ENCODE measurements around the gene ERBIN.
"Not testable (repeated sequence)": the region's sequence is repeated elsewhere in the genome, so short reads cannot be mapped to it uniquely, and the experiment has no call there.

Gene ERBIN

DNA sequence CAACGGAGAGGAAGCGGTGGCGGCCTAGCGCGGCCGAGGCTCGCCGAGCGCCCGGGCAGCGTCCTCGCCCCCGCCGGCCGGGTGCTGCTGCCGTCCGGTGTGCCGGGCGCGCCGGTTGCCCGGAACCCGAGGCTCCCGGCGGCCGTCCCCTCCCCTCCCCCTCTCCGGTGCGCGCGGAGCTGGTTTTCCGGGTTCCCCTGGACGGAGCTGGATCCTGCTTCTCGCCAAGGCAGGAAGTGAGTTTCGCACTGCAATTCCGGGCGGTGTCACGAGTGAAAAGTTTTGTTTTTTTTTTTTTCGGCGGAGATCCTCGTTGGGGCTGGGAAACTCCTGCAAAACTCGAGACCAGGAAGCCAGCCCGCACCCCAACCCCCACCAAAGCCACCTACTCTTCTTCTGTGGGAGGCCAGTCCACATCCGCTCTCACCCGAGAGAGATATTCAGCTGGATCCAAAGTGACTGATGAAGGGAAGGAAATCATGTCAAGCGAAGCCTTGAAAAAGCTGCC, at the start of gene ERBIN:
TSS of gene ERBIN (plus strand) at position 300 of the 508 bp plus-strand sequence. CDS start 66,144 bp downstream, outside the sequence.
- DNase-seq = peak; percentile 20 to 84 (median 69)
- intact Hi-C loops (cut with DNase I) = no loop called here

DNA sequence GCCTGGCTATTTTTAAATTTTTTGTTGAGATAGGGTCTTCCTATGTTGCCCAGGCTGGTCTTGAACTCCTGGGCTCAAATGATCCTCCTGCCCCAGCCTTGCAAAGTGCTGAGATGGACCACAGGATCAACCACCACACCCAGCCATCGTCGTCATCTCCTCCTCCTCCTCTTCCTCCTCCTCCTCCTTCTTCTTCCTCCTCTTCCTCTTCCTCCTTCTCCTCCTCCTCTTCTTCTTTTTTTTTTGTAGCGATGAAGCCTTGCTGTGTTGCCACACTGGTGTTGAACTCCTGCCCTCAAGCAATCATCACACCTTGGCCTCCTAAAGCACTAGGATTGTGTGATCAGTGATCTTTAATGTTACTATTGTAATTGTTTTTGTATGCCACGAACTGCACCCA, 49.4 kb upstream of the ERBIN start:
- intact Hi-C loops (cut with DNase I) = no loop called here
- DNase-seq = no peak

DNA sequence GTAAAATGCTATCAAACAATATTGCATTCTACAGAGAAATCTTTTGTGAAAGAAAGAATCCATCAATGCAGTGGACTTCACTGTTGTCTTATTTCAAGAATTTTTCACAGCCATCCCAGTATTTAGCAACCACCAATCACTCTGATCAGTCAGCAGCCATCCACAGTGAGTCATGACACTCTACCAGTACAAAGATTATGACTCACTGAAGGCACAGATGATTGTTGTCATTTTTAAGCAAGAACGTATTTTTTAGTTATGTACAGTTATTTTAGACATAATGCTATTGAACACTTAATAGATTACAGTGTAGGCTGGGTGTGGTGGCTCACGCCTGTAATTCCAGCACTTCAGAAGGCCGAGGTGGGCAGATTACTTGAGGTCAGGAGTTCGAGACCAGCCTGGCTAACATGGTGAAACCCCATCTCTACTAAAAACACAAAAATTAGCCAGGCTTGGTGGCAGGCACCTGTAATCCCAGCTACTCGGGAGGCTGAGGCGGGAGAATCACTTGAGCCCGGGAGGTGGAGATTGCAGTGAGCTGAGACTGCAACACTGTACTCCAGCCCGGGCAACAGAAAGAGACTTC, 46.6 kb upstream of the ERBIN start:
- intact Hi-C loops (cut with DNase I) = not testable (repeated sequence)
- DNase-seq = peak in 9 of 42 donors; percentile 14 to 69 (median 24)

DNA sequence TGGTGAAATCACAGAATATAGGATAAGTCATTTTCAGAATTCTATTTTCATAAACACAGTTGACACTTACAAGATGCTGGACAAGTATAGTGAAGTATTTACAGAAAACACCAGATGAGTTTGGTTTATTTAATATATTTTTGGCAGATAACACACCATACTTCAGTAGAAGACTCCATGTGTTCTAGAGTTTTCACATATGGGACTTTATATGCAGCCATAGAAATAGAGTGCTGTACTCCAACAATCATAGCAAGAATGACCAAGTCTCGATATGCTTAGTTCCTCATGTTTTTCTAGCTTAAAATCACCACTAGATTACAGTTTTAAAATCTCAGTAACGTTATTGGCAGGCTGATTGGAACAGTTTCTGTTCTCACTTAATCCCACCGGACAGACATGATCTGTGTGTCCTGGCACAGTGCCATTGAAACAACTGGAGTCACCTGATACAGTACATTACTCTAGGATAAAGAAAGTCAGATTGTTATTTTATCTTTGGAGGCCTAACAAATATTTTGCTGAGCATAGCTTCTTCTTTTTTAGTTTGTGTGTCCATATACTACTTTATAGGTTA, 45.8 kb upstream of the ERBIN start:
- no peak for DNase-seq
- intact Hi-C loops (cut with DNase I) = no loop called here

- intact Hi-C loops (cut with DNase I) = no loop called here
- no peak for DNase-seq
Measured at GRCh38 chr5:65882278-65882677, 44.1 kb upstream of the ERBIN start.

GRCh38 chr5:65883461-65883860, 42.9 kb upstream of the ERBIN start:
- intact Hi-C loops (cut with DNase I) = no loop called here
- peak in 2 of 42 donors; percentile 19 to 56 for DNase-seq

DNA sequence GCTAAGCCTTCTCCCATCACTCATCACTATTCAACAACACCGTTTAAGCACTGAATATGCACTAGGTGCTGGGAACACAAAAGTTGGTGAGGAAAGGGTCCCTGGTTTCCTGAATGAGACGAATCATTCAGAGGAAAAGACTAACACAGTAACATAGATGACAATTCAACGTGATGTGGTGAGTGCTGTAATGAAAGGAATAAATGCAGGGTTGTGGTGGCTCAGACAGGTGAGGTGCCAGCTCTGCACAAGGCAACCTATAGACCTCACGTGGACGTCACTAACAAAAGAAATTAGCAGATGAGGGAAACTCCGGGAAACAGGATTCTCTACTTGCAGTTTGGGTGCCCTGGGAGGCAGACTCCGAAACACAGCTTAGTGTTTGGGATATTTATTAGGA, 40.0 kb upstream of the ERBIN start:
- DNase-seq = no peak
- intact Hi-C loops (cut with DNase I) = no loop called here

DNA sequence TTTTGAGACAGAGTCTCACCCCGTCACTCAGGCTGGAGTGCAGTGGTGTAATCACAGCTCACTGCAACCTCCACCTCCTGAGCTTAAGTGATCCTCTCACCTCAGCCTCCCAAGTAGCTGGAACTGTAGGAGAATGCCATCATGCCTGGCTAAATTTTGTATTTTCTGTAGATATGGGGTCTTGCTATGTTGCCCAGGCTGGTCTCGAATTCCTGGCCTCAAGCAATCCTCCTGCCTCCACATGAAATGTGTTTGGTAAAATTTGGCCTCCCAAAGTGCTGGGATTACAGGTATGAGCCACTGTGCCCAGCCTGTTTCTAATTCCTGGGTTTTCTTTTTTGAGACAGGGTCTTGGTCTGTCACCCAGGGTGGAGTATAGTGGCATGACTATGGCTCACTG, 34.4 kb upstream of the ERBIN start:
- DNase-seq; intact Hi-C loops (cut with DNase I): not testable (repeated sequence)

DNA sequence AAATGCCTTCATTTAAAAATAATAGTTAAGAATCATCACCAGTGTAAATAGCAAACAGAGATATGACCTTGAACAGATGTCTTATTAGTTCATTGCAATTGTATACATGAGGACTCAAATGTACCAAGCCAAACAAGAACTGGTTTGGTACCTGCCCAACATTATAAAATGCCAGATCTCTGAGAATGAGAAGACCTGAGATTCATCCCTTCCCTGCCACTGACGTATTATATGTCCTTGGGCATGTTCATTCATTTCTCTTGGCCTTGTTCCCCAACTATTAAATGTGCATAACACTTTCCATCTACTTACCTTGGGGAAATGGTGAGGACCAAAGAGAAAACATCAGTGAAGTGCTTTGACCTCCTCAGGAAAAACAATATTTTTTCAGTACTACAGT, 33.6 kb upstream of the ERBIN start:
- no peak for DNase-seq

GRCh38 chr5:65893749-65894430, 32.5 kb upstream of the ERBIN start:
- DNase-seq = no peak
- intact Hi-C loops (cut with DNase I) = no loop called here

More for the DNA sequence above, 33.6 kb upstream of the ERBIN start:
- intact Hi-C loops (cut with DNase I) = no loop called here

DNA sequence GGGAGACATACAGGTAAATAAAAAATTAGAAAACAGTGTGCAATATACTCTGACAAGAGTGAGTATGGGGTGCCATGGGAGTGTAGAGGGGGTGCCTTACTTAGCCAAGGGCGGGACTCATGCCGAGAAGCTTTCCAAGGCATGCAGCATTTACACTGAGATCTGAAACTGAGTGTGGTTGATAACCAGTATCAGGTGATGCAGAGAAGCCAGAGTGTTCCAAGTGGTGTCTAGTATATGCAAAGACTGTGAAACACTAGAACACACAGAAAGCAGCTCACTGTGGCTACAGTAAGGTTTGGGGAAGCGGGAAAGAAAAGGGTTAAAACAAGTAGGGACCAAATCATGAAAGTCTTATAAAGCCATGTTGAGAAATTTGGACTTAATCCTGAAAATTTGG, 30.5 kb upstream of the ERBIN start:
- intact Hi-C loops (cut with DNase I) = no loop called here

GRCh38 chr5:65900746-65901145, 25.6 kb upstream of the ERBIN start:
- no peak for DNase-seq
- intact Hi-C loops (cut with DNase I) = no loop called here

More for the DNA sequence above, 30.5 kb upstream of the ERBIN start:
- DNase-seq = no peak

- intact Hi-C loops (cut with DNase I) = no loop called here
- DNase-seq = no peak
Measured at GRCh38 chr5:65902104-65902503, 24.3 kb upstream of the ERBIN start.

DNA sequence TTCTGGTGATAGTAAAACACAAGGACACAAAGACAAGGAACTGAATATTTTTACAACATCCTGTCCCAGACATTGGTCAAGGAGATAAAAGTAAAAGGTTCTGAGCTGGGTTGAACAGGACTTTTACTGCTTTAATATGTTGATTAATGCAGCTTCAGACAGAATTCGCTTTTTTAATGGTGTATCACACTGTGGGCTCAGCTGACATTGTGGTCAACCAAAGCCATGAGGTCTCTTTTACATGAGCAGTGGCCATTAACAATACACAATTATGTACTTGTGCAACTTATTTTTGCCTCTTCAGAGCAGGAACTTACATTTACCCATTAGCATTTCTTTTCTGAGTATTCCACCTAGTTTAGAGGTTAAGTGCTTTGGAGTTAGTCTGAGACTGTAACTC, 22.8 kb upstream of the ERBIN start:
- no peak for DNase-seq
- intact Hi-C loops (cut with DNase I) = no loop called here

DNA sequence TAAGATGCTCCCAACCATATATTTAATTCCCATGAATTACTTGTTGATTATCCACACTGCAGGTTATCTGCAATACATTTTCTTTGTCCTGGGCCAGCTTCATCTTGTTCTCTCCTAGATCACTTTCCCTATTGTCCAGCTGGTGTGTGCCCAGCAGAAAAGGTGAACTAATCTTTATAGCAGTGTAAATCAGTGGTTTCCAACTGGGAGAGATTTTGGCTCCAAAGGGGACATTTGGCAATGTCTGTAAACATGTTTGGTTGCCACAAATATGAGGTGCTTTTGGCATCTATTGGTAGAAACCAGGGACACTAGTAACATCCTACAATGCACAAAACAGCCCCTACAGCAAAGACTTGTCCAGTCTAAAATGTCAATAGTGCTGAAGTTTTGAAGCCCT, 20.1 kb upstream of the ERBIN start:
- no peak for DNase-seq
- intact Hi-C loops (cut with DNase I) = no loop called here

- no peak for DNase-seq
- intact Hi-C loops (cut with DNase I) = no loop called here
Measured at GRCh38 chr5:65907135-65907534, 19.2 kb upstream of the ERBIN start.

GRCh38 chr5:65910711-65911110, 15.7 kb upstream of the ERBIN start:
- intact Hi-C loops (cut with DNase I) = no loop called here
- DNase-seq = no peak

- intact Hi-C loops (cut with DNase I) = no loop called here
- DNase-seq = no peak
Measured at GRCh38 chr5:65912311-65912710, 14.1 kb upstream of the ERBIN start.

DNA sequence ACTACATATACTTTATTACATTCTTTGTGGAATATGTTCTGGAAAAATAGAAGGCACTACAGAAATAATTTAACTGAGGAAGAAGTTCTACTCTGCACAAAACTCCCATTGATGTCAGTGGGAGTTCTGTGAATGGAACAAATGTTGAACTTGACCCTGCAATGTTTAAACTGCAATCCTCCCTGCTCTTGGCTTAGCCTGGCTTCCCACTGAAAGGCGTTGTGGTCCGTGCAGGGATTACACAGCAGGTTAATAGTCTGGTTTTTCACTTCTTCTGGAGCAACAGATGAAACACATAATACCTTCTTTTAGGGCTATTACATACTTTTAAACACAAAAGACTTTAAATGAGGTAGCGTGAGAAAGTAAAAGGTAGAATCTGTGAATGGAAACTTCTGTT, 12.9 kb upstream of the ERBIN start:
- DNase-seq = peak in 5 of 42 donors; percentile 19 to 48 (median 31)
- intact Hi-C loops (cut with DNase I) = no loop called here

DNA sequence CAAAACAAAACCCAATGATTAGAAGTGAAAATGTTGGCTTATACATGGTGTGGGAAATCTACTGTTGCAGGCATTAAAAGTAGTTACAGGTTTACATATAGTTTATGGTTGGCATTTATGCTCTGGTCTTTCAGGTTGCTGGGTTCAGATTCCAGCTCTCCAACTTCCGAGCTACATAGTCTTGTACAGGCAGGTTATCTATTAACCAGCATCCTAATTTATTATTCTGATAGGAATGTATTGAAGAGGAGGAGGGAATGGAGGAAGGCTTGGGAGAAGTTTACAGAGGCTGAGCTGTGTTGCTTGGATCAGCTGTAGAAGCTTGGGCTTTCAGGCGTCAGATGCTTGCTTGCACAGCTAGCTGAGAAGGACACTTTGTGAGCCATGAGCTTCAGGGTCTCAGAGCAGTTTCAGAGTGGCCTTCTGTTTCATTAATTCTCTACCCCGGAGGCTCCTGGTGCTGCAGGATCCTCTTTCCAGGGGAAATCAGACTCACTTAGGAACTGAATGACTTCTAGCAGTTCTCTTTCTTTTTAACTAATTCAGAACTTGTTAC, 11.7 kb upstream of the ERBIN start:
- peak in 5 of 42 donors; percentile 14 to 62 (median 19) for DNase-seq
- intact Hi-C loops (cut with DNase I) = no loop called here

All from head of caudate nucleus (tissue), 42 donors.